Mesenchymal stem cell (in vitro differentiated cells and primary cell): Measurements from ENCODE around the gene ZFHX3.

Experiments
- DNase-seq: peaks from one replicate; pipeline ENCODE4 v3.0.0-alpha.2; 2013
- H2AFZ ChIP-seq: one replicate; pipeline ENCODE4 v1.6.1; 2013; ENCODE audit warnings: low read depth, mild to moderate bottlenecking, control low read depth, inconsistent platforms, low read length, moderate library complexity
- H2AK5ac ChIP-seq: 2 replicates; pipeline ENCODE4 v1.6.1; 2013; ENCODE audit warnings: low read length, moderate library complexity, mild to moderate bottlenecking, inconsistent platforms; ENCODE audit not compliant: severe bottlenecking
- H2BK120ac ChIP-seq: one replicate; pipeline ENCODE4 v1.6.1; 2013; ENCODE audit warnings: low read depth, mild to moderate bottlenecking, inconsistent platforms, low read length, moderate library complexity
- H2BK12ac ChIP-seq, 2 experiments: one replicate each; pipeline ENCODE4 v1.6.1; 2013; ENCODE audit warnings: inconsistent platforms in 2 of 2, low read length in 2 of 2, mild to moderate bottlenecking in 2 of 2, moderate library complexity in 2 of 2, control low read depth in 1 of 2
- H2BK15ac ChIP-seq: one replicate; pipeline ENCODE4 v1.6.1; 2013; ENCODE audit warnings: mild to moderate bottlenecking, low read depth, inconsistent platforms; ENCODE audit not compliant: poor library complexity, severe bottlenecking
- H2BK5ac ChIP-seq: 2 replicates; pipeline ENCODE4 v1.6.1; 2013; ENCODE audit warnings: low read depth, mild to moderate bottlenecking, low read length, control low read depth, inconsistent platforms; ENCODE audit not compliant: poor library complexity, severe bottlenecking
- H3K14ac ChIP-seq, 2 experiments: one replicate each; pipeline ENCODE4 v1.6.1; 2013; ENCODE audit warnings: inconsistent platforms in 2 of 2, low read length in 2 of 2, control low read depth in 1 of 2, mild to moderate bottlenecking in 1 of 2, moderate library complexity in 1 of 2
- H3K18ac ChIP-seq, 2 experiments: one replicate each; pipeline ENCODE4 v1.6.1; 2013; ENCODE audit warnings: inconsistent platforms in 2 of 2, low read length in 2 of 2, control low read depth in 1 of 2, low read depth in 1 of 2, mild to moderate bottlenecking in 1 of 2
- H3K23ac ChIP-seq, 2 experiments: one replicate each; pipeline ENCODE4 v1.6.1; 2013; ENCODE audit warnings: inconsistent platforms in 2 of 2, low read length in 2 of 2, mild to moderate bottlenecking in 2 of 2, moderate library complexity in 2 of 2, control low read depth in 1 of 2
- H3K27ac ChIP-seq: 2 replicates; pipeline ENCODE4 v1.5.1; 2013; ENCODE audit warnings: mild to moderate bottlenecking, moderate library complexity, low read length, control low read depth, inconsistent platforms; ENCODE audit not compliant: poor library complexity, severe bottlenecking
- H3K27me3 ChIP-seq, 2 experiments: 2 replicates each; pipeline versions ENCODE4 v1.6.1 to v1.7.0; 2013; ENCODE audit warnings: low read length in 2 of 2, mild to moderate bottlenecking in 2 of 2, moderate library complexity in 2 of 2, control low read depth in 1 of 2, inconsistent platforms in 1 of 2; ENCODE audit not compliant: control insufficient read depth in 1 of 2, insufficient read depth in 1 of 2
- H3K36me3 ChIP-seq, 2 experiments: 2 replicates each; pipeline versions ENCODE4 v1.6.1 to v1.7.0; 2013; ENCODE audit warnings: low read length in 2 of 2, control low read depth in 1 of 2, inconsistent platforms in 1 of 2, low read depth in 1 of 2, mild to moderate bottlenecking in 1 of 2; ENCODE audit not compliant: insufficient read depth in 2 of 2, control insufficient read depth in 1 of 2
- H3K4ac ChIP-seq, 2 experiments: one replicate each; pipeline ENCODE4 v1.6.1; 2013; ENCODE audit warnings: inconsistent platforms in 2 of 2, low read length in 2 of 2, mild to moderate bottlenecking in 2 of 2, moderate library complexity in 2 of 2, control low read depth in 1 of 2, low read depth in 1 of 2
- H3K4me1 ChIP-seq: 2 replicates; pipeline ENCODE4 v1.6.1; 2013; ENCODE audit warnings: low read depth, low read length, control low read depth; ENCODE audit not compliant: control insufficient read depth, insufficient read depth
- H3K4me2 ChIP-seq: 2 replicates; pipeline ENCODE4 v1.6.1; 2013; ENCODE audit warnings: low read length, mild to moderate bottlenecking, inconsistent platforms; ENCODE audit not compliant: poor library complexity, severe bottlenecking
- H3K4me3 ChIP-seq, 2 experiments: 2 replicates each; pipeline versions ENCODE4 v1.5.1 to v1.7.0; 2013; ENCODE audit warnings: low read length in 2 of 2, mild to moderate bottlenecking in 2 of 2, control low read depth in 1 of 2, low read depth in 1 of 2; ENCODE audit not compliant: insufficient read depth in 1 of 2
- H3K79me1 ChIP-seq: replicated peaks from 2 replicates; pipeline ENCODE4 v1.6.1; 2013; ENCODE audit warnings: mild to moderate bottlenecking, control low read depth, low read length, inconsistent platforms; ENCODE audit not compliant: poor library complexity, severe bottlenecking
- H3K9ac ChIP-seq: 2 replicates; pipeline ENCODE4 v1.7.0; 2013; ENCODE audit warnings: mild to moderate bottlenecking, low read length, moderate library complexity
- H3K9me3 ChIP-seq: 2 replicates; pipeline ENCODE4 v1.7.0; 2013; ENCODE audit warnings: mild to moderate bottlenecking, low read length; ENCODE audit not compliant: control insufficient read depth
- H4K8ac ChIP-seq: one replicate; pipeline ENCODE4 v1.6.1; 2013; ENCODE audit warnings: inconsistent platforms, mild to moderate bottlenecking, low read length, moderate library complexity
- H4K91ac ChIP-seq: one replicate; pipeline ENCODE4 v1.6.1; 2013; ENCODE audit warnings: mild to moderate bottlenecking, low read length, inconsistent platforms
- WGBS: methylation state at CpG from one replicate; pipeline ENCODE4 v1.1.7; 2013; ENCODE audit warnings: mixed read lengths; 5-methylcytosine and 5-hydroxymethylcytosine counted together

Gene ZFHX3

DNA sequence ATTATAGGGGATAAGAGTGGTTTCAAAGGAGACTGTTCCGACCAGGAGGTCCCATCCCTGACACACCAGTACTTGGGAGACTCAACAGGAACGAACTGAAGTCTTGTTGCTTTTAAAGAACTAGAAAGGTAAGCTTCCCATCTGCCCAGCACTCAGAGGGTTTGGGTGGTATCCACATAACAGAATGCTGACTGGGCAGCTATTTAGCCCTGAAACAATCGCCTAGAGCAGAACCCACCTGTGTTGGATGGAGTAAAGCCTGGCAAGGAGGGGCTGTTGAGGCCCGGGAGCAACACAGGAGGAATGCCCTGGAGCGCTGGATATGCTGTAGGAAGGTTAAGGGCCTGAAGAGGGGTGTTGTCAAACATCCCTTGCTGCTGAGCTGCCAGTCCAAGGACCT, 254.9 kb downstream of the ZFHX3 start:
- Histone ChIP-seq H3K27ac (no peak overlapping the region), H2BK12ac (no peak overlapping the region), H2AFZ (no peak overlapping the region), H3K4ac (no peak overlapping the region), H4K8ac (no peak overlapping the region), H2BK5ac (no peak overlapping the region), H3K4me1 (peaks cover 6% of the 10 kb centered on the region), H3K27me3 (no peaks in the 10 kb centered on the region), H2BK15ac (no peak overlapping the region), H3K23ac (no peak overlapping the region), H3K14ac (no peak overlapping the region), H3K9me3 (no peaks in the 10 kb centered on the region), H3K18ac (no peak overlapping the region), H4K91ac (no peak overlapping the region), H3K36me3 (peaks cover 57 to 81% of the 10 kb centered on the region in 2 experiments), H2BK120ac (no peak overlapping the region), H3K79me1 (peaks cover 1% of the 10 kb centered on the region), H3K4me2 (no peak overlapping the region), H2AK5ac (no peak overlapping the region), H3K9ac (no peak overlapping the region), H3K4me3 (no peak overlapping the region)
- no peak for DNase-seq
- WGBS, result 96% methylated on average over 5 of the region's 5 CpGs

GRCh38 chr16:72791786-72792185, 256.1 kb downstream of the ZFHX3 start:
- no peak overlapping the region for H2BK120ac ChIP-seq
- no peak for DNase-seq
- H3K4ac ChIP-seq, result no peak overlapping the region
- no peak overlapping the region for H3K4me2 ChIP-seq
- H3K27me3 ChIP-seq, result no peaks in the 10 kb centered on the region
- H2BK12ac ChIP-seq, result no peak overlapping the region
- H2AK5ac ChIP-seq, result no peak overlapping the region
- no peak overlapping the region for H3K27ac ChIP-seq
- no peak overlapping the region for H4K91ac ChIP-seq
- H3K36me3 ChIP-seq, result peaks cover 46 to 69% of the 10 kb centered on the region in 2 experiments
- no peak overlapping the region for H2AFZ ChIP-seq
- H3K4me3 ChIP-seq, result no peak overlapping the region
- H2BK15ac ChIP-seq, result no peak overlapping the region
- peaks cover 9% of the 10 kb centered on the region for H3K4me1 ChIP-seq
- H3K14ac ChIP-seq, result no peak overlapping the region
- no peak overlapping the region for H3K18ac ChIP-seq
- no peak overlapping the region for H3K23ac ChIP-seq
- no peak overlapping the region for H4K8ac ChIP-seq
- peaks cover 1% of the 10 kb centered on the region for H3K79me1 ChIP-seq
- H3K9ac ChIP-seq, result no peak overlapping the region
- no peak overlapping the region for H2BK5ac ChIP-seq
- H3K9me3 ChIP-seq, result no peaks in the 10 kb centered on the region

DNA sequence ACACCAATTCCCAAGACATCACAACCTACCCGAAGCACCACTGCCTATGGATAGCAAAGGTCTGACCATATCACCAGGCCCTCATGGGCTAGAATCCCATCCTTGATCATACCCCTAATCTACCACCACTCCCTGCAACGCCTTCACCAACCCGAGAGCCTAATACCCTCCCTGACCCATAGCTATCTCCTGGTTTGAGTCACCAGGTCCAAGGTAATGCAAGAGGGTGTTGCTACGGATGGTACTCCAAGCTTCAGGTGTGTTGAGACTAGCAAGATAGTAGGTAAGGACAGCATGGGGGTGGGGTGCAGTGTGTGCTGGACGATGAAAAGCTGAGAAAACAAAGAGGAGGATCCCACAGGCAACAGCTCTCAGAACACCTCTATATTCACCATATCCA, 258.0 kb downstream of the ZFHX3 start:
- H4K91ac ChIP-seq, result no peak overlapping the region
- no peaks in the 10 kb centered on the region for H3K9me3 ChIP-seq
- H3K4me1 ChIP-seq, result peaks cover 9% of the 10 kb centered on the region
- H3K4me2 ChIP-seq, result no peak overlapping the region
- no peak overlapping the region for H3K23ac ChIP-seq
- no peak overlapping the region for H3K18ac ChIP-seq
- no peak overlapping the region for H3K9ac ChIP-seq
- no peak overlapping the region for H2BK120ac ChIP-seq
- no peak overlapping the region for H2AK5ac ChIP-seq
- no peak overlapping the region for H4K8ac ChIP-seq
- no peak overlapping the region for H2AFZ ChIP-seq
- no peak overlapping the region for H3K4ac ChIP-seq
- H3K79me1 ChIP-seq, result peaks cover 1% of the 10 kb centered on the region
- H3K36me3 ChIP-seq, result peaks cover 30 to 54% of the 10 kb centered on the region in 2 experiments
- H3K27ac ChIP-seq, result no peak overlapping the region
- no peak overlapping the region for H2BK12ac ChIP-seq
- WGBS, result 100% methylated on average over 3 of the region's 5 CpGs
- DNase-seq, result no peak
- no peak overlapping the region for H3K14ac ChIP-seq
- H2BK15ac ChIP-seq, result no peak overlapping the region
- H2BK5ac ChIP-seq, result no peak overlapping the region
- no peaks in the 10 kb centered on the region for H3K27me3 ChIP-seq
- no peak overlapping the region for H3K4me3 ChIP-seq

DNA sequence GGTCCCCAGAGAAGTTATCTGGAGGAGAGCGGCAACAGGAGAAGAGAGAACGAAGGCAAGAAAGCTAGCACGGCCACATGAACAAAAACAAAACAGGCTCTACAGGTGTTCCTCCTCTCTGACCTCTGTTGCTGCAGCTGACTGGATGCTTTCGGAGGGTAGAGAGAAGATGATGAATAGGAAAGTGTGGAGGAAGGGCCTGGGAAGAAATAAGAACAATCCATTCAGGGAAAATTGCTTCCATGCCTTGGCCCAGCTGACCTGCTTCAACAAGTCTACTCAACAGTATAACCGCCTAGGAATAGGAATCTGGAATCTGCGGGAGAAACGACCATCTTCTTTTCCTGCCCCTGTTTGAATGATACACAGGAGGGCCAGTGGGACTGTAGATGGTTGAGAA, 258.5 kb downstream of the ZFHX3 start:
- 94% methylated on average over 3 of the region's 7 CpGs for WGBS
- H2BK12ac ChIP-seq, result no peak overlapping the region

More for the DNA sequence above, 258.5 kb downstream of the ZFHX3 start:
- Histone ChIP-seq H3K18ac (no peak overlapping the region), H2BK120ac (no peak overlapping the region), H3K23ac (no peak overlapping the region), H2AFZ (no peak overlapping the region), H3K9me3 (no peaks in the 10 kb centered on the region), H3K79me1 (peaks cover 1% of the 10 kb centered on the region), H3K27ac (no peak overlapping the region), H3K9ac (no peak overlapping the region), H3K4me3 (no peak overlapping the region), H3K14ac (no peak overlapping the region), H3K4me2 (no peak overlapping the region), H3K4ac (no peak overlapping the region), H4K91ac (no peak overlapping the region), H3K27me3 (no peaks in the 10 kb centered on the region), H2BK5ac (no peak overlapping the region), H3K36me3 (peaks cover 25 to 49% of the 10 kb centered on the region in 2 experiments), H4K8ac (no peak overlapping the region), H2AK5ac (no peak overlapping the region), H3K4me1 (peaks cover 9% of the 10 kb centered on the region), H2BK15ac (no peak overlapping the region)
- no peak for DNase-seq
